ENCODE data around the gene DLGAP1. TPM values are rescaled to one million over a fixed set of nuclear protein-coding genes. Genes with fewer than 3 reads are reported as not detected.
A peak's percentile ranks its signal among the peaks of the same experiment; 100 is the strongest.

The DLGAP1 gene
- total and polyA plus RNA-seq, 5 donors = 0.11 to 0.31 (median 0.20) TPM; not detected in 1

DNA sequence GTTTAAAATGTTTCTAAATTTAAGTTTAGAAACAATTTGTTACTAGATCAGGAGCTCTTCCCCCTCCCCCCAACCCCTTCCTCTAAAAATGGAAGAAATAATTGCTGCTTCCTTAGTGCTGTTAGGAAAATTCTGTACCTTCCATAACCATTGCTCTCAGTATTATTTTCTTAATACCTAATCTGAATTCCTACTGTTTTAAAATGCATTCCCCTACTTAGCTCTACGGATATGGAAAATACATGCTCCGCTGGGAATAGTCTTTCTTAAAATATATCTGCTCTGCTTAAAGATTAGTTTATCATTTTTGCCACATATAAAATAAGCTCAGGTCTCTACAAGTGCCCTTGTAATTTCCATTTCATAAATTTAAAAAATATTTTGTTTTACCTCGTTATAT, 789.9 kb downstream of the DLGAP1 start:
- Histone ChIP-seq H3K27ac (ENCODE audit: low read length) (no peak overlapping the region), H3K4me3 (ENCODE audit: low read length) (no peak overlapping the region), H3K4me1 (ENCODE audit: control insufficient read depth, insufficient read depth, low read length) (no peaks in the 10 kb centered on the region), H3K27me3 (ENCODE audit: control insufficient read depth, insufficient read depth) (no peaks in the 10 kb centered on the region), H3K9me3 (ENCODE audit: control insufficient read depth, low read length) (no peaks in the 10 kb centered on the region)
- intact Hi-C loops (cut with DNase I) = loop anchor here (5.0 to 10.0 kb wide), 4 partner anchors 68 to 383 kb away; partner anchors contain the start of gene TGIF1 (in 2 of the 4)
- DNase-seq (no peak), ATAC-seq (no peak)
- 87% methylated on average over 3 of the region's 3 CpGs for WGBS

DNA sequence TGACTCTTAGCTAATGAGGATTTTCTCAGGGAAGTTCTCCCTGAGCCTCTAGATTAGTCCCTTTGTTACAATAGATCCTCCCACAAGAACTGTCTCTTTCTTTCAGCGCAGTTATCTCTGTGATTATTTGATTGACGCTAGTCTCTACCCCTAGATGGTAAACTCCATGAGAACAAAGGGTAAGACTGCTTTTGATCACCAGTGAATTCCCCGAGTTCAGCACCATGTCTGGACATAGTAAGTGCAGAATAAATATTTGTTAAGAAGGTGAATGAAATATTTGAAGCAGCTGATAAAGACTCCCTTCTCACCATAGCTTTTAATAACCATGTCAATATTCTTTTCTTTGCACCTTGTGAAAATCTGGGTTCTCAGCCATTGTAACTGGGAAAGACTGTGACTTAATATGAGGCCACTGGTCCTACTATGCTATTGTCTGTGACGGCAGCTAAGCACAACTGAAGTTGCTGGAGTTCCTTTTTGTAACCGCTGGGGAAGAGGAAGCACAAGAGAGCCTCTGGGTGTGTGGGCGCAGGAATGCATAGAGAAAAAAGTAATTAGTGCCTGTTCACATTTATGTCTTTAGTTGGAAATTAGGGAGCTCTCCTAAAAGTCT, 790.4 kb downstream of the DLGAP1 start:
- 68% methylated on average over 6 of the region's 6 CpGs for WGBS

DNA sequence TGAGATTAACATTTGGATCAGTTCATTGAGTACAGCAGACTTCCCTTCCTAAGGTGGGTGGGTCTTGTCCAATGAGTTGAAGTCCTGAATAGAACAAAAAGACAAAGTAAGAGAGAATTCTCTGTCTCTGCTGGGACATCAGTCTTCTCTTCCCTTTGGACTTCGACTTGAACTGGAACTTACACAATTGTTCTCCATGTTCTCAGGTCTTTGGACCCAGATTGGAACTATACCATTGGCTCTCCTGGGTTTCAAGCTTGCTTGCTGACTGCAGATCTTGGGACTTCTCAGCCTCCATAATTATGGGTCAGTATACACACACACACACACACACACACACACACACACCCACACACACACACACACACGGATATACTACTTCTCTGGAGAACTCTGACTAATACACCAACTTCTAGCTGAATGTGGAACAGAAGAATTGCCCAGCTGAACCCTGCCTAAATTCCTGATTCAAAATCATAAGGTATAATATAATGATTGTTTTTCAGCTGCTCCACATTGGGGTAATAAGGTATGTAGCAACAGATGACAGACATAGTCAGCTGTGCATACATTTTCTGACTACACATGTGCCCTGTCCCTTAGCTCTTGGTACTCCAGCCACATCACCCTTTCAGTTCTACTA, 791.1 kb downstream of the DLGAP1 start:
- 88% methylated on average over 2 of the region's 2 CpGs for WGBS
- Histone ChIP-seq H3K4me1 (ENCODE audit: control insufficient read depth, insufficient read depth, low read length) (no peaks in the 10 kb centered on the region), H3K4me3 (ENCODE audit: low read length) (no peak overlapping the region), H3K9me3 (ENCODE audit: control insufficient read depth, low read length) (no peaks in the 10 kb centered on the region), H3K27ac (ENCODE audit: low read length) (no peak overlapping the region), H3K27me3 (ENCODE audit: control insufficient read depth, insufficient read depth) (no peaks in the 10 kb centered on the region)
- ATAC-seq (no peak), DNase-seq (no peak)
- intact Hi-C loops (cut with DNase I) = loop anchor here in 2 of 4 donors (10.0 kb wide), 1 partner anchor 209 kb away; the partner anchor contains the start of gene TGIF1 (in 2 of the 2)

More for the DNA sequence above, 790.4 kb downstream of the DLGAP1 start:
- ATAC-seq (no peak), DNase-seq (no peak)
- H3K9me3 ChIP-seq (ENCODE audit: control insufficient read depth, low read length) = no peaks in the 10 kb centered on the region
- no peaks in the 10 kb centered on the region for H3K27me3 ChIP-seq (ENCODE audit: control insufficient read depth, insufficient read depth)
- H3K27ac ChIP-seq (ENCODE audit: low read length) = no peak overlapping the region
- no peak overlapping the region for H3K4me3 ChIP-seq (ENCODE audit: low read length)
- H3K4me1 ChIP-seq (ENCODE audit: control insufficient read depth, insufficient read depth, low read length) = no peaks in the 10 kb centered on the region
- intact Hi-C loops (cut with DNase I) = loop anchor here (5.0 to 10.0 kb wide), 4 partner anchors 67 to 382 kb away; partner anchors contain the start of gene TGIF1 (in 2 of the 4)

DNA sequence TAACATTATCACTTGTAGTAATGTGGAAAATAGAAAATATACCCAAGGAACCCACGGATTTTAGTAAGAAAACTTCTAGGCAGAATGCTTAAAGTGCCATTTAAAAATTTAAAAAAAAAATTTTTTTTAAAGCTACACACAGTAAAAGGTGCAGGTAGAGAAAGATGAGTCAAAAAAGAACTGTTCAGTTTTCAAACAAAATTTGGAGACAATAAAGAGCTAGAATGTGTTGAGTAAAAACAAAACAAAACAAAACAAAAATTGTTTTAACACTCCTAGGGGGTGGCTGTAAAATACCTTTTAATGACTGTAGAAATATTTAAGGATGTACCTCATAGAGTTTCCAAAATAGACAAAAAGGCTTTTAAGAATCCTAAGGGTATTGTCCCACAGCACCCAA, 793.1 kb downstream of the DLGAP1 start:
- Histone ChIP-seq H3K4me1 (ENCODE audit: control insufficient read depth, insufficient read depth, low read length) (no peaks in the 10 kb centered on the region), H3K27me3 (ENCODE audit: control insufficient read depth, insufficient read depth) (no peaks in the 10 kb centered on the region), H3K27ac (ENCODE audit: low read length) (no peak overlapping the region), H3K9me3 (ENCODE audit: control insufficient read depth, low read length) (no peaks in the 10 kb centered on the region), H3K4me3 (ENCODE audit: low read length) (no peak overlapping the region)
- 78% methylated on average over 1 of the region's 1 CpG for WGBS
- intact Hi-C loops (cut with DNase I) = loop anchor here in 2 of 4 donors (10.0 kb wide), 1 partner anchor 207 kb away; the partner anchor contains the start of gene TGIF1 (in 2 of the 2)
- DNase-seq (no peak), ATAC-seq (no peak)

DNA sequence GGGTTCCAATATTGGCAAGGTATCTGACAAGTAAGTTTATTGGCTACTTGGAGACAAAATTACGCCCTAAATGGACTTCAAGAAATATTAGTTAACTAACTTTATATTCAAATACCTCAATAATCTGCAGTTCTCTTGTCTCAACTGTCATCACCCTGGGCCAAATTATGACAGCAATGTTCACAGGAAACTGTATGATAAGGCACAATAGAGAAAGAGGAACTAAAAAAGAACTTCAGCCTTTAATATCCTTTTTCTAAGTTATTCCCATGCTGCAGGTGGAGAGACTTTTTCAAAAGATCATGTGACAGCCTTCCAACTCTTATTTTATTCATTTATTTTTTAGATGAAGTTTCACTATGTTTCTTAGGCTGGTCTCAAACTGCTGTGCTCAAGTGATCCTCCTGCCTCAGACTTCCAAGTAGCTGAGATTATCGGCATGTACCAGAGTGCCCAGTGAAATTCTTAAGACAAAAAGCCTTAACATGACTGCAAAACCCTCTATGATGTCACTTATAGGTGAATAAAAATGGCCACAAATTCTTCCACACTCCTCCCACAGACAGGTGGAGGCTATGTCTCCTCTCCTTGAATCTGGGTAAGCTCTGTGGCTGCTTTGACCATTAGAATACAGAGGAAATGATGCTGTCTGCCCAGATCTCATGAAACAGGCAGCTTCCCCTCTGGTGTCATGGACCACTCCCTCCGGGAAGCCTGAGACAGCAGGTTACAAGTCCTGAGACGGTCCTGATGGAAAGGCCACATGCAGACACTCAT, 794.2 kb downstream of the DLGAP1 start:
- WGBS = 64% methylated on average over 4 of the region's 4 CpGs
- Histone ChIP-seq H3K27ac (ENCODE audit: low read length) (no peak overlapping the region), H3K4me1 (ENCODE audit: control insufficient read depth, insufficient read depth, low read length) (no peaks in the 10 kb centered on the region), H3K4me3 (ENCODE audit: low read length) (no peak overlapping the region), H3K27me3 (ENCODE audit: control insufficient read depth, insufficient read depth) (no peaks in the 10 kb centered on the region), H3K9me3 (ENCODE audit: control insufficient read depth, low read length) (no peaks in the 10 kb centered on the region)
- intact Hi-C loops (cut with DNase I) = loop anchor here in 2 of 4 donors (10.0 kb wide), 1 partner anchor 206 kb away; the partner anchor contains the start of gene TGIF1 (in 2 of the 2)
- ATAC-seq = peak in 1 of 2 donors; percentile 54
- peak in 2 of 3 donors; percentile 36 to 50 for DNase-seq

DNA sequence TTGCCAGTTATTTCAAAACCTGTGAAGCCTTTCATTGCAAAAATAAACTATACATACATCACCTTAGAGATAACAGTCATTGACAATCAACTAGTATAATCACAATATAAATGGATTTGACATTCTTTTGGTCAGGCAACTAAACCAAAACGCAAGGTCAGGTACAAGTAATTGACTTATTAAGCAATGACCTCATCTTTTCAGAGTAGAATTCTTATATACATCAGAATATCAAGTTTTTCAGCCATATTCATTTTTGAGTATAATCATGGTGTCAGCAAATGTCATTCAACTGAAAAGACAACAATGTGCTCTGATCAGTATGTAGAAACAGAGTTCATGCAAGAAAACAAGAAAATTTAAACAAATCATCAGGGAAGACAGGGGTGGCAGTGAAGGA, 796.6 kb downstream of the DLGAP1 start:
- Histone ChIP-seq H3K4me1 (ENCODE audit: control insufficient read depth, insufficient read depth, low read length) (peaks cover 1% of the 10 kb centered on the region), H3K4me3 (ENCODE audit: low read length) (no peak overlapping the region), H3K27me3 (ENCODE audit: control insufficient read depth, insufficient read depth) (no peaks in the 10 kb centered on the region), H3K27ac (ENCODE audit: low read length) (no peak overlapping the region), H3K9me3 (ENCODE audit: control insufficient read depth, low read length) (no peaks in the 10 kb centered on the region)
- ATAC-seq (no peak), DNase-seq (no peak)
- intact Hi-C loops (cut with DNase I) = no loop called here
- WGBS = 92% methylated on average over 1 of the region's 1 CpG

DNA sequence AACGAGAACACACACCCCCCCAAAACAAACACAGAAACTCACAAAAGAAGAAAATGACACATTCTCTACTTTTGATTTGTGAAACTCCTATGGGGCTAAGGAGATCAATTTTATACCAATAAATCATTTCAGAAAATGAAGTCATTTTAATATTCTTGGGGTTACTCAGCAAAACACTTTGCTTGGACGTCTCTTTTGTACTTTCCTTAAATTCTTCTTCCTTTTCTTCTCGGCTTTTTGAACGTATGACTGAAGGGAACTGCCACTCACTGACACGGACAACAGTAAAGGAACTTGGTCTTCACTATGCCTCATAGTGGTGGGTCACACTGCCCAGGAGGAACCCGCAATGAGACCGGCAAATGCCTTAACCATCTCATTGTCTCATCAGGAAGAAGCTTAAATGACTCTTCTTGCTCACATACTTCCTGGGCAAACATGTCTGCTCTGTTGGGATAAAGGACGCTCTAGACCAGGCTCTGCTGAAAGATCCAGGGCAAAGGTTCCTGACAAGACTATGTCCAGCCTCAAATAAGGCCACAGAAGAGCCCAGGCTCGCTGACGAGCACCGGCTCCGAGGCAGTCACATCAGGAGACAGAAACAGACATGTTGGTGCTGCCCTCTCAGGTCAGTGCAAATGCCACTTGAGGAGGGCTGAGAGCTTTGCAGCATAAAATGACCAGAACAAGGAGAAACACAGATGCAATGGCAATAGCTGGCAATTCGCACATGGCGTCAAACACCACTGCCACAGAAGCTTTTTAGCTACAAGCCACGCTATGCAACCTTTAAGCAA, 799.7 kb downstream of the DLGAP1 start:
- ATAC-seq (no peak), DNase-seq (no peak)
- Histone ChIP-seq H3K4me3 (ENCODE audit: low read length) (no peak overlapping the region), H3K4me1 (ENCODE audit: control insufficient read depth, insufficient read depth, low read length) (peaks cover 1% of the 10 kb centered on the region), H3K27ac (ENCODE audit: low read length) (no peak overlapping the region), H3K9me3 (ENCODE audit: control insufficient read depth, low read length) (no peaks in the 10 kb centered on the region), H3K27me3 (ENCODE audit: control insufficient read depth, insufficient read depth) (no peaks in the 10 kb centered on the region)
- WGBS = 78% methylated on average over 15 of the region's 15 CpGs
- intact Hi-C loops (cut with DNase I) = no loop called here

DNA sequence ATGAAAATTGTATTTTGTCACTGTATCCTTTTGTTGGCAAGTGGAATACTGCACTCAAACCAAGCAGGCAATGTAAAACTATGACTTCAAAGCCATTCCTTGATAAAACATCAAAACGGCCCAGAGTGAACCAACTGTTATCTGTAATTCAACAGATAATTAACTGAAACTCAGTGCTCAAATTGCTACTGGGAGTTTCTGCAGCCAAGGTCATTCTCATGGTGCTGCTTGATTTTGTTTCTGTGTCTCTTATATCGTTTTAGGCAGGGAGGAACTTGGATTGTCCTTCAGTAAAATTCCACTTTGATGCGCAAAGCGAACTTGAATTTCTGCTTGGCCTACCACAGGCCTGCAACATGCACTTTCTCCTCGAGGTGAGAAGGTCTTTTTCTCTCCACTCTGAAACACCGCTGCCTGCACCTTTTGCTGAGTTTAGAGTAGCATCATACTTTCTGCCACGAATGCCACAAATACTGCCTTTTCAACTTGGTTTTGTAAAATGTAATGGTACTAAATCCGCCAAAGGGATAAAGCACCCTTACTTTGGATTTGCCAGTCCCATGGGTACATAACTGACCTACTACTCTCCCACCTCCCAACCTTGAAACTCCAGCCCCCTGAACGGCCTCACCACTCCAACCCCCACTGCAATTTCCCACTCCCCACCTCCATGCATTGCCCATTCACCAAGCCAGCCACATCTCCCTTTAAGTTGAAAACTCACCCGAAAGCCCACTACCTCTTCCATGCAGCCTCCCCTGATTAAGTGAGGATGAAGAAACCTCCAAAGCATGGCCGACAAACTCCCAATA, 800.5 kb downstream of the DLGAP1 start:
- no peak overlapping the region for H3K27ac ChIP-seq (ENCODE audit: low read length)
- 76% methylated on average over 11 of the region's 11 CpGs for WGBS
- no peak overlapping the region for H3K4me3 ChIP-seq (ENCODE audit: low read length)
- ATAC-seq = no peak
- intact Hi-C loops (cut with DNase I) = no loop called here
- no peak for DNase-seq
- H3K4me1 ChIP-seq (ENCODE audit: control insufficient read depth, insufficient read depth, low read length) = peaks cover 1% of the 10 kb centered on the region
- H3K9me3 ChIP-seq (ENCODE audit: control insufficient read depth, low read length) = no peaks in the 10 kb centered on the region
- no peaks in the 10 kb centered on the region for H3K27me3 ChIP-seq (ENCODE audit: control insufficient read depth, insufficient read depth)

DNA sequence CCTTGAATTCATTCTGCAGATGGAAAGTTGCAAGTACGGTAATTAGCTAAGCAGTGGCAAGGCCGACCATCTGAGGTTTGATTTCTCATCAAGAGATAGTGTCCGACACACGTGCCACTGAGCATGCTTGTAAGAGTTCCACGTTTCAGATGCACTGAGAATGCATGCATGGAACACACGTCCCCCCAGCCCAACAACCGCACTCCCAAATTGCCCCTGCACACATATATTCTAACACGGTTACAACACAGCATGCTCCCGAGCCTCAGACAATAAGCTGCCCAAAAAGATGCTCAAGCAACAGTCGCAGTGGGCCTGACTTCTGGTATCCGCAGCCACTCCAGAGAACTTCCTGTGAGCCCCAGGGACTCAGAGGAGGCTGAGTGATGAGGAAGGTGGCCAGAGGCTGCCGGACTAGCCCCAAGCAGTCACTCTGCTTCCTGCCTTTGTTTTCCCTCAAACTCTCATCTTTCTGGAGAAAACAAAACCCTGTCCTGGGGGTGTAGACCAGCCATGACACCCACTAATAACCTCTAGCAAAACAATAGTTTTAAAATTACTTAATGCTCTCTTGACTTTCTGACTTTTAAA, 801.2 kb downstream of the DLGAP1 start:
- ATAC-seq (no peak), DNase-seq (no peak)
- peaks cover 1% of the 10 kb centered on the region for H3K4me1 ChIP-seq (ENCODE audit: control insufficient read depth, insufficient read depth, low read length)
- no peak overlapping the region for H3K27ac ChIP-seq (ENCODE audit: low read length)
- WGBS = 76% methylated on average over 12 of the region's 12 CpGs
- H3K4me3 ChIP-seq (ENCODE audit: low read length) = no peak overlapping the region
- intact Hi-C loops (cut with DNase I) = no loop called here
- no peaks in the 10 kb centered on the region for H3K27me3 ChIP-seq (ENCODE audit: control insufficient read depth, insufficient read depth)
- H3K9me3 ChIP-seq (ENCODE audit: control insufficient read depth, low read length) = no peaks in the 10 kb centered on the region
